Activated gamma-delta T cell treated with anti-CD3 and anti-CD28 coated beads, Interleukin-2, amount 50 U/mL, for 16 hours (primary cell): ENCODE data around the gene SDR39U1.
"Not testable (repeated sequence)": the region's sequence is repeated elsewhere in the genome, so short reads cannot be mapped to it uniquely, and the experiment has no call there.

ENCODE experiments used
- DNase-seq: peaks from one replicate; pipeline ENCODE4 v3.0.0-alpha.2; 2020; ENCODE audit warnings: low read depth

SDR39U1 gene

GRCh38 chr14:24442240-24443052, at the start of gene SDR39U1:
TSS of gene SDR39U1 (minus strand) at chr14:24442776. CDS start at chr14:24442769, 7 bp downstream.
- peak; percentile 95 for DNase-seq

GRCh38 chr14:24491586-24492408, 49.2 kb upstream of the SDR39U1 start:
- DNase-seq = not testable (repeated sequence)

- no peak for DNase-seq
Observed at GRCh38 chr14:24483604-24484252, 41.2 kb upstream of the SDR39U1 start.

GRCh38 chr14:24482699-24483303, 40.2 kb upstream of the SDR39U1 start:
- DNase-seq = not testable (repeated sequence)

GRCh38 chr14:24481622-24482324, 39.2 kb upstream of the SDR39U1 start:
- DNase-seq = peak; percentile 12

GRCh38 chr14:24479999-24480398, 37.4 kb upstream of the SDR39U1 start:
- DNase-seq = not testable (repeated sequence)

GRCh38 chr14:24475261-24475660, 32.7 kb upstream of the SDR39U1 start:
- DNase-seq = no peak

GRCh38 chr14:24473211-24473610, 30.6 kb upstream of the SDR39U1 start:
- no peak for DNase-seq

- DNase-seq = not testable (repeated sequence)
Observed at GRCh38 chr14:24470450-24470849, 27.9 kb upstream of the SDR39U1 start.

GRCh38 chr14:24465805-24466204, 23.2 kb upstream of the SDR39U1 start:
- no peak for DNase-seq

- no peak for DNase-seq
Observed at GRCh38 chr14:24465368-24465767, 22.8 kb upstream of the SDR39U1 start.

- DNase-seq = no peak
Observed at GRCh38 chr14:24463884-24464785, 21.6 kb upstream of the SDR39U1 start.

- no peak for DNase-seq
Observed at GRCh38 chr14:24463017-24463883, 20.7 kb upstream of the SDR39U1 start.

- no peak for DNase-seq
Observed at GRCh38 chr14:24461336-24461735, 18.8 kb upstream of the SDR39U1 start.

- no peak for DNase-seq
Observed at GRCh38 chr14:24459331-24459730, 16.8 kb upstream of the SDR39U1 start.

GRCh38 chr14:24458736-24459135, 16.2 kb upstream of the SDR39U1 start:
- no peak for DNase-seq

GRCh38 chr14:24456980-24457379, 14.4 kb upstream of the SDR39U1 start:
- no peak for DNase-seq

- DNase-seq = not testable (repeated sequence)
Observed at GRCh38 chr14:24450828-24451227, 8.3 kb upstream of the SDR39U1 start.

- DNase-seq = no peak
Observed at GRCh38 chr14:24443053-24443665, 583 bp upstream of the SDR39U1 start.
